Testis (tissue), 3 donors: Measurements from ENCODE around the gene CRADD. TPM values are rescaled to one million over a fixed set of nuclear protein-coding genes. Genes with fewer than 3 reads are reported as not detected.

ENCODE experiments used
- DNase-seq: peaks from one replicate; pipeline ENCODE4 v3.0.0-alpha.2; 2019
- H3K27ac ChIP-seq, 2 donors: fragments of 200-600 bp; sonication (generic); one replicate each; pipeline ENCODE4 v1.5.1; 2019
- H3K27me3 ChIP-seq: fragments of 200-600 bp; sonication (generic); one replicate; pipeline ENCODE4 v1.5.1; 2019
- H3K36me3 ChIP-seq: fragments of 200-600 bp; sonication (generic); one replicate; pipeline ENCODE4 v1.5.1; 2017; ENCODE audit warnings: low read depth; ENCODE audit errors: missing control alignments
- H3K4me1 ChIP-seq: fragments of 200-600 bp; sonication (generic); one replicate; pipeline ENCODE4 v1.5.1; 2019
- H3K4me3 ChIP-seq, 2 donors: fragments of 200-600 bp; sonication (generic); one replicate each; pipeline ENCODE4 v1.5.1; 2017 to 2019
- H3K9me3 ChIP-seq: fragments of 200-600 bp; sonication (generic); one replicate; pipeline ENCODE4 v1.5.1; 2017
- CTCF ChIP-seq, 3 experiments: fragments of 450-650 bp in 2 of 3; fragments of 200-600 bp in 1 of 3; sonication (generic) in 1 of 3; IDR thresholded peaks; one replicate each; pipeline ENCODE4 v1.5.1; 2016 to 2019; ENCODE audit warnings: antibody characterized with exemption in 3 of 3, mild to moderate bottlenecking in 2 of 3, moderate library complexity in 1 of 3
- POLR2A ChIP-seq: fragments of 450-650 bp; IDR thresholded peaks from one replicate; pipeline ENCODE4 v1.6.1; 2017; ENCODE audit warnings: antibody characterized with exemption, mild to moderate bottlenecking, moderate library complexity
- WGBS, 2 donors: methylation state at CpG; one replicate each; pipeline ENCODE4 v1.1.5; 2018; 5-methylcytosine and 5-hydroxymethylcytosine counted together
- intact Hi-C: fragments of 100-400 bp; cut with DNase I; formaldehyde crosslinking; loops from one replicate; pipeline ENCODE4 v1.15.1; 2023; ENCODE audit warnings: low total_unique reads
- polyA plus RNA-seq: library from polyadenylated mRNA; stranded (reverse); fragments of 350-450 nt; fragmentation: Illumina TruSeq; extraction: RNeasy Lipid Tissue Mini Kit (QIAGEN cat#74804); gene quantifications from one replicate; pipeline ENCODE4 v1.2.3, GENCODE V29; 2014; ENCODE audit warnings: low read depth, low replicate concordance; ENCODE audit not compliant: insufficient read depth
- total RNA-seq, 2 donors: library from RNA; depleted of rRNA; stranded (reverse); fragments of >200 nt; gene quantifications; one replicate each; pipeline ENCODE4 v1.2.3, GENCODE V29; 2016

Gene CRADD
- total and polyA plus RNA-seq, 3 donors from 2014 or later: 43.2 to 53.0 (median 46.0) TPM

DNA sequence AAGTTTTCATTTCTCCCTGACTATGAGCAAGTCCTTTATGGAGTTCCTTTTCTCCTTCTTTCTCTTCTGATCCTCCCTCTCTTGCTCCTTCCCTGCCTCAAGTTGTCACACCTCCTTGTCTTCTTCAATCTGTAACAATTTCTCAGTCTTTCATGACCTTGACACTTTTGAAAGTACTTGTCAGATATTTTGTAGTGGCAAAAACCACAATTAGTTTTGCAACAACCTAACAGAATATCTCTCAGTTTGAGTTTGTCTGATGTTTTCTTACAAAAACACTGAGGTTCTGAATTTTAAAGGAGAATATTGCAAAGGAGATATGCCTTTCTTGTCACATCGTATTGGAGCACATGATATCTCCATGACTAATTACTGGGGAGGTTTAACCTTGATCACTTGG, 4.1 kb upstream of the CRADD start:
- 44 to 55% methylated on average over 1 of the region's 1 CpG for WGBS, 2 donors

DNA sequence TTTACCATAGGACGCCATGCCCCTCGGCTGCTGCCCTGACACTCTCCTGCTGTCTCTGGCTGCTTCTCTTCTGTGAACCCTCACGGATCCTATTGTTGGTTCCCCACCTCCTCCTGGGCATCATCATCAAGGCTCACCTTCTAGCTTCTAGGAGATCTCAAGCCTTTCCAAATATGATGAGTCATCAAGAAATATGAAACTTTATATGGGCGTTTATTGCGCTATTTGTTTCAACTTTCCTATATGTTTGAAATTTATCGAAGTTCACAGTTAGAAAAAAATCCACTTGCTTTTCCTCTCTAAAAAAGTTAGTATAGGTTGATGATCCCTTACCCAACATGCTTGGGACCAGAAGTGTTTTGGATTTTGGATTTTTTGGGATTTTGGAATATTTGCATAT, 2.8 kb upstream of the CRADD start:
- intact Hi-C loops: no loop called here
- Histone ChIP-seq H3K27me3 (no peaks in the 10 kb centered on the region), H3K4me3 (no peak overlapping the region), H3K27ac (no peak overlapping the region), H3K36me3 (no peaks in the 10 kb centered on the region), H3K9me3 (no peaks in the 10 kb centered on the region), H3K4me1 (peaks cover 12% of the 10 kb centered on the region)
- DNase-seq: no peak
- no peak for TF ChIP-seq POLR2A
- TF ChIP-seq CTCF (IDR thresholded peaks at IDR 0.05): no peak
- WGBS, 2 donors: 90 to 94% methylated on average over 6 of the region's 6 CpGs

More for the DNA sequence above, 4.1 kb upstream of the CRADD start:
- H3K4me1 ChIP-seq: peaks cover 5% of the 10 kb centered on the region
- H3K27ac ChIP-seq: no peak overlapping the region
- TF ChIP-seq CTCF (IDR thresholded peaks at IDR 0.05): no peak
- H3K9me3 ChIP-seq: no peaks in the 10 kb centered on the region
- H3K4me3 ChIP-seq: no peak overlapping the region
- no peaks in the 10 kb centered on the region for H3K27me3 ChIP-seq
- intact Hi-C loops: no loop called here
- H3K36me3 ChIP-seq: no peaks in the 10 kb centered on the region
- DNase-seq: no peak

DNA sequence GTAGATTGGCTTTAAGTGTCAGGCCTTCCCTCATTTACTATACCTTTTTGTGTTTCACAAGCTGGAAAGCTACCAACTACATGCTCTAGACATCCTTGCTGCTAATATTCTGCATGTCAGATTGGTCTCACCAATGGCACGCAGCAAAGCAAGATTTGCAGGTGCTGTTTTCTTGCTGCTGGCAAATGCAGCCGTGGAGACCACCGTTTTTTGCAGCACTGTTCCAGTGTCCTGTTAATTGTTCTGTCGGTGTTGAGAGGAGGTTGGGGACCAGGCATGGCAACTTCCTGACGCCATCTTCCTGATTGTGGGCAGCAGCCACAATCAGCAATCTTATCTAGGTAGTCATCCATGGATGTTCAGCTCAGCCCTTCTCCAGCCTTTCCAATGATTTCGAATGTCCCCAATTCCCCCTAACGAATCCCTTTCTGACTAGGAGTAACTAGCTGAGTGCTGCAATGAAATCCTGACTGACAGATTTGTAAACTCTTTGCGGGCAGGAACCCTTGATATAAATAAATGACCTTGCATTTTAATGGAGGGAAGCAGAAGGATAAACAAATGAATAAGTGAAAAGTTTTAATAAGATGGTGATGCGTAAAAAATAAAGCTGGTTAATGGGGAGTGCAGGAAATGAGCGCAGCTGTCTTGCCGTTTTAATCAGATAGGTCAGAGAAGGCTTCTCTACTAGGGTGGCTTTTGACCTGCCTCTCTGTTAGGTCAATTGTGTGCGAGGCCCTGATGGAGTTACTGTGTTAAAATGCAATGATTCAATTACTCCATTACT, 574 bp upstream of the CRADD start:
- no peak for TF ChIP-seq POLR2A
- TF ChIP-seq CTCF (IDR thresholded peaks at IDR 0.05): no peak
- no peaks in the 10 kb centered on the region for H3K27me3 ChIP-seq
- H3K4me3 ChIP-seq: peak overlapping the region; percentile 66 to 89
- no peaks in the 10 kb centered on the region for H3K9me3 ChIP-seq
- 36 to 44% methylated on average over 12 of the region's 12 CpGs for WGBS, 2 donors
- H3K4me1 ChIP-seq: peaks cover 16% of the 10 kb centered on the region
- intact Hi-C loops: loop anchor here (5.0 kb wide), 1 partner anchor 781 kb away; the partner anchor contains the start of gene CEP83
- peak overlapping the region; percentile 96 to 99 for H3K27ac ChIP-seq
- DNase-seq: no peak
- H3K36me3 ChIP-seq: no peaks in the 10 kb centered on the region

- Histone ChIP-seq H3K27me3 (no peaks in the 10 kb centered on the region), H3K36me3 (no peaks in the 10 kb centered on the region), H3K4me3 (no peak overlapping the region), H3K4me1 (peaks cover 24% of the 10 kb centered on the region), H3K9me3 (no peaks in the 10 kb centered on the region), H3K27ac (no peak overlapping the region)
- intact Hi-C loops: loop anchor here (5.0 kb wide), 1 partner anchor 779 kb away; the partner anchor contains the start of gene CEP83
- TF ChIP-seq CTCF (IDR thresholded peaks at IDR 0.05): no peak
- no peak for TF ChIP-seq POLR2A
- 78 to 81% methylated on average over 5 of the region's 5 CpGs for WGBS, 2 donors
- DNase-seq: no peak
Measured at GRCh38 chr12:93678779-93679178, 1.6 kb downstream of the CRADD start.
